Neural progenitor cell (in vitro differentiated cells): Measurements from ENCODE around the gene APOBEC3A.

Experiments used
- EZH2 ChIP-seq: fragments of 200-600 bp; sonication (generic); IDR thresholded peaks from 2 replicates; pipeline ENCODE4 v1.6.1; 2017; ENCODE audit warnings: antibody characterized with exemption, mild to moderate bottlenecking, moderate library complexity
- TF ChIP-seq, protein P1 (sequence below): fragments of 200-600 bp; sonication (generic); IDR thresholded peaks from 2 replicates; pipeline ENCODE4 v1.5.1; 2017; ENCODE audit warnings: antibody characterized with exemption, mild to moderate bottlenecking

DNA sequence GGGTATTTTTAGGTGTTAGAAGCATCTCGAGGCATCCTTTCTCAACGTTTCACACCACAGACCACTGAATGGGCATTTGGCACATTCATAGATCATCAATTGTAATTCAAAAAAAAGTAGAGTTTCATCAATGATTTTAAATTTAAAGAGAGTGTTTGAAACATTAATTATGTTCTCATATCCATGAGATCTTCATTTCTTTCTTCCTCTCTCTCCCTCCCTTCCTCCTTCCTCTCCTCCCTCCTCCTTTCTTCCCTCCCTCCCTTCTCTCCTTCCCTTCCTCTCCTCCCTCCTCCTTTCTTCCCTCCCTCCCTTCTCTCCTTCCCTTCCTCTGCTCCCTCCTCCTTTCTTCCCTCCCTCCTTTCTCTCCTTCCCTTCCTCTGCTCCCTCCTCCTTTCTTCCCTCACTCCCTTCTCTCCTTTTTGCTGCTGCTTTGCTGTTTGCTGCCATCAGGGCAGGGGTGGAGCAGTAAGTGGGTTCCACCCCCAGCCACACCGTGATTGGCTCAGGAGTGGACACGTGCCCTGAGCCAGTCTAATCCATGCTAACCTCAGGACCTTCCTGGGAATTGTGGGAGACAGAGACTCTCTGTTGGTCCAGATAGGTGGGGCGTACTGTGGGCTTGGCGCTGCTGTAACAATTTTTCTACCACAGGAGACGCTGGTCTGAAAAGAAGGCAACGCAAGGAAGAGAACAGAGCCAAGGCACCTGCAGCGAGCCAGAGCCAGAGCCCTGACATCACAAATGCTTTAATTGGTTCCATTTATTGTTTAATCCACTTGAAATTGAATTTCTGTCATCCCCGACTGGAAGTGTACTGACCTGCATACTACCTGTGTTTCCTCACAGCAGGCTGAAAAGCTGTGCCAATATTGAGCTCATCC, 33.7 kb upstream of the APOBEC3A start:
- TF ChIP-seq, protein P1, sequence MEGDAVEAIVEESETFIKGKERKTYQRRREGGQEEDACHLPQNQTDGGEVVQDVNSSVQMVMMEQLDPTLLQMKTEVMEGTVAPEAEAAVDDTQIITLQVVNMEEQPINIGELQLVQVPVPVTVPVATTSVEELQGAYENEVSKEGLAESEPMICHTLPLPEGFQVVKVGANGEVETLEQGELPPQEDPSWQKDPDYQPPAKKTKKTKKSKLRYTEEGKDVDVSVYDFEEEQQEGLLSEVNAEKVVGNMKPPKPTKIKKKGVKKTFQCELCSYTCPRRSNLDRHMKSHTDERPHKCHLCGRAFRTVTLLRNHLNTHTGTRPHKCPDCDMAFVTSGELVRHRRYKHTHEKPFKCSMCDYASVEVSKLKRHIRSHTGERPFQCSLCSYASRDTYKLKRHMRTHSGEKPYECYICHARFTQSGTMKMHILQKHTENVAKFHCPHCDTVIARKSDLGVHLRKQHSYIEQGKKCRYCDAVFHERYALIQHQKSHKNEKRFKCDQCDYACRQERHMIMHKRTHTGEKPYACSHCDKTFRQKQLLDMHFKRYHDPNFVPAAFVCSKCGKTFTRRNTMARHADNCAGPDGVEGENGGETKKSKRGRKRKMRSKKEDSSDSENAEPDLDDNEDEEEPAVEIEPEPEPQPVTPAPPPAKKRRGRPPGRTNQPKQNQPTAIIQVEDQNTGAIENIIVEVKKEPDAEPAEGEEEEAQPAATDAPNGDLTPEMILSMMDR = no peak
- no peak for TF ChIP-seq EZH2
